HEK293 (cell line): ENCODE results near the gene SLK.

Experiments
- PRDM2 ChIP-seq: fragments of 450-650 bp; formaldehyde crosslinking; IDR thresholded peaks from 2 replicates; pipeline ENCODE4 v1.5.1; 2016; ENCODE audit warnings: missing biosample characterization, missing genetic modification characterization, borderline replicate concordance
- PRDM4 ChIP-seq: fragments of 450-650 bp; formaldehyde crosslinking; IDR thresholded peaks from 2 replicates; pipeline ENCODE4 v1.5.1; 2017; ENCODE audit warnings: missing biosample characterization, missing genetic modification characterization
- TSHZ1 ChIP-seq: fragments of 450-650 bp; formaldehyde crosslinking; IDR thresholded peaks from 2 replicates; pipeline ENCODE4 v1.5.1; 2016; ENCODE audit warnings: missing biosample characterization, missing genetic modification characterization, borderline replicate concordance
- ZNF18 ChIP-seq: fragments of 450-650 bp; formaldehyde crosslinking; IDR thresholded peaks from 2 replicates; pipeline ENCODE4 v1.5.1; 2016; ENCODE audit warnings: missing biosample characterization, missing genetic modification characterization
- ZNF518A ChIP-seq: fragments of 450-650 bp; formaldehyde crosslinking; conservative IDR thresholded peaks from 2 replicates; pipeline ENCODE4 v1.5.1; 2016; ENCODE audit warnings: low read depth, missing biosample characterization, missing genetic modification characterization
- ZNF530 ChIP-seq: fragments of 450-650 bp; formaldehyde crosslinking; IDR thresholded peaks from 2 replicates; pipeline ENCODE4 v1.5.1; 2016; ENCODE audit warnings: low read depth, missing biosample characterization, missing genetic modification characterization
- ZNF654 ChIP-seq: fragments of 450-650 bp; formaldehyde crosslinking; IDR thresholded peaks from 2 replicates; pipeline ENCODE4 v1.5.1; 2016; ENCODE audit warnings: low read depth, missing biosample characterization, missing genetic modification characterization
- ZNF830 ChIP-seq: fragments of 450-650 bp; IDR thresholded peaks from 2 replicates; pipeline ENCODE4 v1.5.0; 2018; ENCODE audit warnings: missing biosample characterization, missing genetic modification characterization, low read depth, mild to moderate bottlenecking, moderate library complexity
- ZNF843 ChIP-seq: fragments of 450-650 bp; formaldehyde crosslinking; IDR thresholded peaks from 2 replicates; pipeline ENCODE4 v1.5.1; 2016; ENCODE audit warnings: missing biosample characterization, missing genetic modification characterization
- ZSCAN30 ChIP-seq: fragments of 450-650 bp; IDR thresholded peaks from 2 replicates; pipeline ENCODE4 v1.5.1; 2018; ENCODE audit warnings: missing biosample characterization, mild to moderate bottlenecking, missing genetic modification characterization, moderate library complexity

The SLK gene

GRCh38 chr10:104059364-104059763 lies 92.4 kb downstream of the SLK start (continued):
- no peak for TF ChIP-seq PRDM2
- no peak for TF ChIP-seq ZNF530 (tag by site-specific recombination)
- no peak for TF ChIP-seq ZNF843 (tag by site-specific recombination)
- TF ChIP-seq PRDM4 (tag by site-specific recombination) = no peak
- TF ChIP-seq ZNF654 = no peak
- TF ChIP-seq ZNF518A (tag by site-specific recombination) = no peak
- no peak for TF ChIP-seq ZNF830 (tag by site-specific recombination)
- TF ChIP-seq ZSCAN30 = no peak
- no peak for TF ChIP-seq TSHZ1 (tag by site-specific recombination)
- TF ChIP-seq ZNF18 (tag by site-specific recombination) = no peak
